Smooth muscle cell (in vitro differentiated cells): Measurements from ENCODE around the gene GRAMD1C. TPM values are rescaled to one million over a fixed set of nuclear protein-coding genes. Genes with fewer than 3 reads are reported as not detected.

Experiments
- DNase-seq: peaks from one replicate; lab custom pipeline; 2025; ENCODE audit not compliant: unreplicated experiment; lab: John Stamatoyannopoulos, UW
- H2AFZ ChIP-seq: fragments of 200-600 bp; sonication (generic); 2 replicates; pipeline ENCODE4 v1.6.0; 2016; ENCODE audit warnings: antibody characterized with exemption, low read depth, mild to moderate bottlenecking
- H3F3A ChIP-seq: fragments of 200-600 bp; sonication (generic); 2 replicates; pipeline ENCODE4 v1.6.0; 2017; ENCODE audit warnings: antibody characterized with exemption, low read depth
- H3K27ac ChIP-seq: fragments of 200-600 bp; sonication (generic); 2 replicates; pipeline ENCODE4 v1.5.1; 2016; ENCODE audit warnings: low read depth, mild to moderate bottlenecking
- H3K27me3 ChIP-seq: fragments of 200-600 bp; sonication (generic); 2 replicates; pipeline ENCODE4 v1.6.1; 2016; ENCODE audit warnings: low read depth, mild to moderate bottlenecking
- H3K36me3 ChIP-seq: fragments of 200-600 bp; sonication (generic); 2 replicates; pipeline ENCODE4 v1.5.1; 2016; ENCODE audit warnings: low read depth
- H3K4me1 ChIP-seq: fragments of 200-600 bp; sonication (generic); 2 replicates; pipeline ENCODE4 v1.5.1; 2016; ENCODE audit warnings: low read depth
- H3K4me2 ChIP-seq: fragments of 200-600 bp; sonication (generic); 2 replicates; pipeline ENCODE4 v1.6.0; 2016; ENCODE audit warnings: mild to moderate bottlenecking
- H3K4me3 ChIP-seq: fragments of 200-600 bp; sonication (generic); 2 replicates; pipeline ENCODE4 v1.5.1; 2016; ENCODE audit warnings: mild to moderate bottlenecking
- H3K79me2 ChIP-seq: fragments of 200-600 bp; sonication (generic); 2 replicates; pipeline ENCODE4 v1.6.0; 2016; ENCODE audit warnings: low read depth, mild to moderate bottlenecking
- H3K9ac ChIP-seq: fragments of 200-600 bp; sonication (generic); 2 replicates; pipeline ENCODE4 v1.6.0; 2016; ENCODE audit warnings: low read depth
- H3K9me3 ChIP-seq: fragments of 200-600 bp; sonication (generic); replicated peaks from 2 replicates; pipeline ENCODE4 v1.5.1; 2016; ENCODE audit warnings: low read depth
- H4K20me1 ChIP-seq: fragments of 200-600 bp; sonication (generic); 2 replicates; pipeline ENCODE4 v1.6.0; 2016; ENCODE audit warnings: low read depth
- CTCF ChIP-seq: fragments of 200-600 bp; sonication (generic); IDR thresholded peaks from 2 replicates; pipeline ENCODE4 v1.5.1; 2017; ENCODE audit warnings: borderline replicate concordance, mild to moderate bottlenecking, antibody characterized with exemption; ENCODE audit not compliant: insufficient read depth, poor library complexity, severe bottlenecking
- WGBS: methylation state at CpG from one replicate; pipeline ENCODE4 v1.1.7; 2016; ENCODE audit warnings: low lambda C conversion rate; 5-methylcytosine and 5-hydroxymethylcytosine counted together
- polyA plus RNA-seq: library from polyadenylated mRNA; unstranded; fragments of >200 nt; fragmentation: Nextera tagmentation; extraction: Ambion mirVana; gene quantifications from 2 replicates; pipeline ENCODE4 v1.2.1, GENCODE V29; 2016
- total RNA-seq: library from RNA; depleted of rRNA; stranded (reverse); fragments of >200 nt; gene quantifications from 2 replicates; pipeline ENCODE4 v1.2.3, GENCODE V29; 2014

The GRAMD1C gene
- total and polyA plus RNA-seq, 2 experiments from 2014 or later: 1.8 to 1.9 TPM

- Histone ChIP-seq H3K27me3 (no peaks in the 10 kb centered on the region), H3K4me1 (no peaks in the 10 kb centered on the region), H3K79me2 (no peaks in the 10 kb centered on the region), H3K36me3 (no peaks in the 10 kb centered on the region), H3K9me3 (no peaks in the 10 kb centered on the region), H3K27ac (no peak overlapping the region), H4K20me1 (no peaks in the 10 kb centered on the region), H2AFZ (no peak overlapping the region), H3K4me2 (no peak overlapping the region), H3F3A (no peaks in the 10 kb centered on the region), H3K4me3 (no peak overlapping the region), H3K9ac (no peak overlapping the region)
- WGBS: 71% methylated on average over 3 of the region's 3 CpGs
- TF ChIP-seq CTCF: no peak
- DNase-seq: no peak
These were observed 18.7 kb upstream of the GRAMD1C start for GRCh38 chr3:113819866-113820265.

DNA sequence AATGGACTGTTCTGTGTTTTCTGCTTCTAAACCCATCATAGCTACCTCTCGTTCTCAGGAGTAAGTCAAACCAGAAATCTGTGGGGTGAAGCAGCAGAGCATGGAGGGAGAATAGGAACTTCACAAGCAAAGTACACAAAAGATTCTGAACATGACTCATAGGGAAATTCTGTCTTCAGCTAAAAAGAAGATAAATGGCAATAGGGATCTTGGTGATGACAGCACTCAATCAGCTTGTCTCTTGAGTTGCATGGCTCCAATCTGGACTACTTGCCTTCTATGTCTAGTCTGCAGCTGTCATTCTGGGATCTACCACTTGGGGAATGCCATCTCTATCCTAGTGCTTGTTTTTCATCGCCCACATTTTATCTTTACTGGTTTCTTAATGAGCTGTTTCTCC is 13.5 kb upstream of the GRAMD1C start:
- no peaks in the 10 kb centered on the region for H3K4me1 ChIP-seq
- H3K79me2 ChIP-seq: no peaks in the 10 kb centered on the region
- no peaks in the 10 kb centered on the region for H3F3A ChIP-seq
- no peak overlapping the region for H3K27ac ChIP-seq
- H3K27me3 ChIP-seq: no peaks in the 10 kb centered on the region
- no peak overlapping the region for H2AFZ ChIP-seq
- no peaks in the 10 kb centered on the region for H4K20me1 ChIP-seq
- H3K36me3 ChIP-seq: no peaks in the 10 kb centered on the region
- H3K4me2 ChIP-seq: no peak overlapping the region
- no peaks in the 10 kb centered on the region for H3K9me3 ChIP-seq
- WGBS: 77% methylated on average over 2 of the region's 2 CpGs
- no peak for DNase-seq
- H3K9ac ChIP-seq: no peak overlapping the region
- no peak for TF ChIP-seq CTCF
- no peak overlapping the region for H3K4me3 ChIP-seq

DNA sequence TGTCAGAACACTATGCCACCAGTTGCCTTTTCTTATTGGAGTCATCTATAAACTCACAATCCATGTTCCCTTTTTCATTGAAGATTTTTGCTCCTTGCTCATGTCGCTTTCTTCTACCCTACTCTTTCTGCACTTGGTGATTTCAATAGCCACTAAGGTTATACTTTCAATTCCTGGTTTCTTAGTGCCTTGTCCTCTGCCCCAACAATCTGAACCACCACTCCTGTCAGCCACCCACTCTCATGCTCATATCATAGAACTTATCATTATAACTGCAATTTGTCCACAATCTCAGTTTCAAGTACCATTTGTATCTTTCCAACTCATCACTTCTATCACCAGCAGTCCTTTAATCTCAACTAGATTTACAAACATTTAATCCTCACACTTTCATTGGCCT is 10.0 kb upstream of the GRAMD1C start:
- no peak overlapping the region for H3K4me3 ChIP-seq
- no peak overlapping the region for H2AFZ ChIP-seq
- no peaks in the 10 kb centered on the region for H4K20me1 ChIP-seq
- no peaks in the 10 kb centered on the region for H3F3A ChIP-seq
- no peaks in the 10 kb centered on the region for H3K4me1 ChIP-seq
- DNase-seq: no peak
- H3K4me2 ChIP-seq: no peak overlapping the region
- H3K27ac ChIP-seq: no peak overlapping the region
- no peak overlapping the region for H3K9ac ChIP-seq
- TF ChIP-seq CTCF: no peak
- H3K36me3 ChIP-seq: no peaks in the 10 kb centered on the region
- WGBS: 100% methylated on average over 1 of the region's 1 CpG
- no peaks in the 10 kb centered on the region for H3K79me2 ChIP-seq
- H3K27me3 ChIP-seq: no peaks in the 10 kb centered on the region
- no peaks in the 10 kb centered on the region for H3K9me3 ChIP-seq

- no peak for DNase-seq
- no peak for TF ChIP-seq CTCF
- no peak overlapping the region for H3K27ac ChIP-seq
- H3F3A ChIP-seq: no peaks in the 10 kb centered on the region
- no peak overlapping the region for H3K4me3 ChIP-seq
- H4K20me1 ChIP-seq: no peaks in the 10 kb centered on the region
- H3K36me3 ChIP-seq: no peaks in the 10 kb centered on the region
- H3K9me3 ChIP-seq: no peaks in the 10 kb centered on the region
- H2AFZ ChIP-seq: no peak overlapping the region
- no peak overlapping the region for H3K4me2 ChIP-seq
- H3K79me2 ChIP-seq: no peaks in the 10 kb centered on the region
- H3K9ac ChIP-seq: no peak overlapping the region
- H3K27me3 ChIP-seq: no peaks in the 10 kb centered on the region
- H3K4me1 ChIP-seq: no peaks in the 10 kb centered on the region
- 86% methylated on average over 10 of the region's 10 CpGs for WGBS
These were observed 8.8 kb upstream of the GRAMD1C start for GRCh38 chr3:113829576-113830354.
